ENCODE results near the gene CSPG4. TPM values are rescaled to one million over a fixed set of nuclear protein-coding genes. Genes with fewer than 3 reads are reported as not detected.

The CSPG4 gene
- total RNA-seq, 1 experiment from 2014 or later = 2.0 TPM

- no peaks in the 10 kb centered on the region for H3K79me1 ChIP-seq (ENCODE audit: insufficient read depth, low read depth, low read length, poor library complexity, severe bottlenecking)
- H2BK15ac ChIP-seq (ENCODE audit: low read depth, low read length) = no peak overlapping the region
- WGBS (ENCODE audit: extremely low coverage, insufficient read length, low lambda C conversion rate) = no CpG with 5 or more reads among the region's 4 CpGs
- no peak overlapping the region for H2BK12ac ChIP-seq (ENCODE audit: insufficient read length, low read depth, low read length)
- no peak overlapping the region for H2BK120ac ChIP-seq (ENCODE audit: low read depth, low read length, poor library complexity, severe bottlenecking)
- no peaks in the 10 kb centered on the region for H3K9me3 ChIP-seq (ENCODE audit: control insufficient read depth, low read depth, low read length)
- H3K9me3 Mint-ChIP-seq = no peaks in the 10 kb centered on the region
- no peak overlapping the region for H2AFZ ChIP-seq (ENCODE audit: low read length)
- TF ChIP-seq CTCF (conservative IDR thresholded peaks at IDR 0.05) = no peak
- H2AK5ac ChIP-seq (ENCODE audit: insufficient read length, low read length) = no peak overlapping the region
- no peak overlapping the region for H2BK5ac ChIP-seq (ENCODE audit: insufficient read length, low read length)
- H3K27me3 ChIP-seq (ENCODE audit: insufficient read depth, low read length) = no peaks in the 10 kb centered on the region
- H3K79me2 ChIP-seq (ENCODE audit: insufficient read depth, low read length) = no peaks in the 10 kb centered on the region
- H2BK20ac ChIP-seq (ENCODE audit: low read depth, low read length, poor library complexity, severe bottlenecking) = no peak overlapping the region
- no peak overlapping the region for H3K23ac ChIP-seq (ENCODE audit: insufficient read length, low read depth, low read length)
- no peak overlapping the region for H4K91ac ChIP-seq (ENCODE audit: insufficient read length, low read depth, low read length)
- H3K27ac Mint-ChIP-seq = no peak overlapping the region
- no peak overlapping the region for H3K27ac ChIP-seq (ENCODE audit: insufficient read length, low read depth, low read length)
- H3K18ac ChIP-seq (ENCODE audit: insufficient read length, low read depth, low read length) = no peak overlapping the region
- H3T11ph ChIP-seq (ENCODE audit: low read length) = no peak overlapping the region
- no peaks in the 10 kb centered on the region for H4K20me1 ChIP-seq (ENCODE audit: control insufficient read depth, insufficient read depth, insufficient read length)
- no peak for DNase-seq
- no peak overlapping the region for H3K4ac ChIP-seq (ENCODE audit: low read depth, low read length)
- H3K56ac ChIP-seq (ENCODE audit: insufficient read length, low read depth, low read length) = no peak overlapping the region
- H3K14ac ChIP-seq (ENCODE audit: insufficient read depth, low read length) = no peak overlapping the region
- no peaks in the 10 kb centered on the region for H3K23me2 ChIP-seq (ENCODE audit: insufficient read length, low read depth, low read length, poor library complexity, severe bottlenecking)
- no peak overlapping the region for H3K4me2 ChIP-seq (ENCODE audit: insufficient read depth, insufficient read length, low read length)
- no peak overlapping the region for H4K8ac ChIP-seq (replicated peaks; ENCODE audit: insufficient read length, low read depth, low read length)
- H3K9ac ChIP-seq (ENCODE audit: extremely low read depth, insufficient read length, low read length) = no peak overlapping the region
- H3K36me3 Mint-ChIP-seq (ENCODE audit: insufficient read depth in 1 of 3, low read depth in 3 of 3) = no peaks in the 10 kb centered on the region
- H4K5ac ChIP-seq (ENCODE audit: insufficient read length, low read depth, low read length) = no peak overlapping the region
- H3K4me3 Mint-ChIP-seq = no peak overlapping the region
- no peaks in the 10 kb centered on the region for H3K4me1 ChIP-seq (ENCODE audit: insufficient read depth, low read length)
- peaks cover 5% of the 10 kb centered on the region; the same call in 1 of the 2 replicates for H3K27me3 Mint-ChIP-seq (ENCODE audit: low read depth)
- H3K4me1 Mint-ChIP-seq = peaks cover 0 to 2% of the 10 kb centered on the region in 2 experiments; a peak in 1 of 4 replicates
Observed at GRCh38 chr15:75751891-75752290, 39.2 kb upstream of the CSPG4 start.

Data from H9 (cell line).